ENCODE data around the gene PPM1B. TPM values are rescaled to one million over a fixed set of nuclear protein-coding genes. Genes with fewer than 3 reads are reported as not detected.

Gene PPM1B
- total RNA-seq, 4 donors from 2014 or later, result 73.5 to 124 (median 101) TPM

DNA sequence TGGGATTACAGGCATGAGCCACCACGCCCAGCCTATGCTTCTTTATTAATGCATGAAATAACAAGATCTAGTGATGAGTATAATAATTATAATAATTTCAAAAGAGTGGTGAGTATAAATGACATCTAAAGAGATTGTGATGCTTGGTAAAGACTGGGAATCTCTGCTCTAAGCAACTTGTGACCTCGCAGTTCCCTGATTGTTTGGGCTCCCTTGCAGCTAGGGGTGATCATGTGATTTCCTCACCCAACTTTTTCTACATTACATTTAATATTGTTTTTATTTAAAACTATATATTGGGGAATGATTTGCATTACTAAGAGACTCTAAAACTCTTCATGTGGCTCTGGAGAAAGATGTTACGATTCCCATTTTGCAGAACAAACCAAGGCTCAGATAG, 4.1 kb upstream of the PPM1B start:
- no peaks in the 10 kb centered on the region for H3K27me3 ChIP-seq
- no peaks in the 10 kb centered on the region for H3K36me3 ChIP-seq
- in situ Hi-C loops (cut with MboI; ENCODE audit: low sequenced_read_pairs in 4 of 4), result no loop called here
- H3K4me3 ChIP-seq, result no peak overlapping the region
- no peak overlapping the region for H3K27ac ChIP-seq
- peaks cover 3 to 4% of the 10 kb centered on the region in 2 donors for H3K4me1 ChIP-seq
- no peak for TF ChIP-seq POLR2A (IDR thresholded peaks at IDR 0.05)
- TF ChIP-seq, protein P1, sequence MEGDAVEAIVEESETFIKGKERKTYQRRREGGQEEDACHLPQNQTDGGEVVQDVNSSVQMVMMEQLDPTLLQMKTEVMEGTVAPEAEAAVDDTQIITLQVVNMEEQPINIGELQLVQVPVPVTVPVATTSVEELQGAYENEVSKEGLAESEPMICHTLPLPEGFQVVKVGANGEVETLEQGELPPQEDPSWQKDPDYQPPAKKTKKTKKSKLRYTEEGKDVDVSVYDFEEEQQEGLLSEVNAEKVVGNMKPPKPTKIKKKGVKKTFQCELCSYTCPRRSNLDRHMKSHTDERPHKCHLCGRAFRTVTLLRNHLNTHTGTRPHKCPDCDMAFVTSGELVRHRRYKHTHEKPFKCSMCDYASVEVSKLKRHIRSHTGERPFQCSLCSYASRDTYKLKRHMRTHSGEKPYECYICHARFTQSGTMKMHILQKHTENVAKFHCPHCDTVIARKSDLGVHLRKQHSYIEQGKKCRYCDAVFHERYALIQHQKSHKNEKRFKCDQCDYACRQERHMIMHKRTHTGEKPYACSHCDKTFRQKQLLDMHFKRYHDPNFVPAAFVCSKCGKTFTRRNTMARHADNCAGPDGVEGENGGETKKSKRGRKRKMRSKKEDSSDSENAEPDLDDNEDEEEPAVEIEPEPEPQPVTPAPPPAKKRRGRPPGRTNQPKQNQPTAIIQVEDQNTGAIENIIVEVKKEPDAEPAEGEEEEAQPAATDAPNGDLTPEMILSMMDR (IDR thresholded peaks at IDR 0.05 in 4 of 5, conservative IDR thresholded peaks at IDR 0.05 in 1 of 5), result no peak
- intact Hi-C loops (cut with DNase I; ENCODE audit: low total_unique reads), result loop anchor here (5.0 kb wide), 2 partner anchors 167 to 198 kb away; partner anchors contain the start of genes CAMKMT, LRPPRC and PREPL
- no peak for DNase-seq
- ATAC-seq, result no peak
- no peaks in the 10 kb centered on the region for H3K9me3 ChIP-seq

DNA sequence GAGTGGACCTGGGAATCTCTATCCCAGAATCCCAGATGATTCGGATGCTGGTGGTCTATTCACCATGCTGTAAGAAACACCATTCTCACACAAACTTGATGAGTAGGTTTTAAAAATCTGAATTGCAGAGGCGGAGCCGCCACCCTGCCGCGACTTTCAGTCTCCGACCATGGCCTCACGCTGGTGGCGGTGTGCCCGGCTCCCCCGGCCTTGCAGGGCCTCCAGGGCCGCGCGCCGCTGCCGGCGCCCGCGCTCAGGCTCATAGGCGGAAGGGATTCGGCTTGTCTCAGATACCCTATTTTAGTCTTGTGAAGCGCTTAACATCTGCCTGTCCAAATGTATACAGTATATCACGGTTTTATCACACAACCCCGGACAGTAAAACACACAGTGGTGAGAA, 2.6 kb upstream of the PPM1B start:
- DNase-seq, result no peak
- no peak for ATAC-seq
- no peaks in the 10 kb centered on the region for H3K27me3 ChIP-seq
- intact Hi-C loops (cut with DNase I; ENCODE audit: low total_unique reads) (loop anchor here (5.0 kb wide), 2 partner anchors 169 to 196 kb away; partner anchors contain the start of genes CAMKMT, LRPPRC and PREPL), in situ Hi-C loops (cut with MboI; ENCODE audit: low sequenced_read_pairs in 4 of 4) (no loop called here)
- H3K4me3 ChIP-seq, result no peak overlapping the region
- no peak overlapping the region for H3K27ac ChIP-seq
- no peaks in the 10 kb centered on the region for H3K9me3 ChIP-seq
- peaks cover 4 to 9% of the 10 kb centered on the region in 2 donors for H3K4me1 ChIP-seq
- TF ChIP-seq, protein P1 (IDR thresholded peaks at IDR 0.05 in 4 of 5, conservative IDR thresholded peaks at IDR 0.05 in 1 of 5), result no peak
- TF ChIP-seq POLR2A (IDR thresholded peaks at IDR 0.05), result no peak
- H3K36me3 ChIP-seq, result no peaks in the 10 kb centered on the region

- no peak for ATAC-seq
- in situ Hi-C loops (cut with MboI; ENCODE audit: low sequenced_read_pairs in 4 of 4), result no loop called here
- H3K4me1 ChIP-seq, result peaks cover 12 to 20% of the 10 kb centered on the region in 2 donors
- peak overlapping the region; percentile 54 to 65 (median 60) for H3K4me3 ChIP-seq
- H3K9me3 ChIP-seq, result no peaks in the 10 kb centered on the region
- no peak for TF ChIP-seq POLR2A (IDR thresholded peaks at IDR 0.05)
- TF ChIP-seq, protein P1 (IDR thresholded peaks at IDR 0.05 in 4 of 5, conservative IDR thresholded peaks at IDR 0.05 in 1 of 5), result no peak
- H3K27ac ChIP-seq, result peak overlapping the region; percentile 89 to 96 (median 92)
- no peak for DNase-seq
- intact Hi-C loops (cut with DNase I; ENCODE audit: low total_unique reads), result loop anchor here (5.0 kb wide), 2 partner anchors 170 to 195 kb away; partner anchors contain the start of genes CAMKMT, LRPPRC and PREPL
- no peaks in the 10 kb centered on the region for H3K36me3 ChIP-seq
- no peaks in the 10 kb centered on the region for H3K27me3 ChIP-seq
Observed at GRCh38 chr2:44167311-44167907, 1.3 kb upstream of the PPM1B start.

DNA sequence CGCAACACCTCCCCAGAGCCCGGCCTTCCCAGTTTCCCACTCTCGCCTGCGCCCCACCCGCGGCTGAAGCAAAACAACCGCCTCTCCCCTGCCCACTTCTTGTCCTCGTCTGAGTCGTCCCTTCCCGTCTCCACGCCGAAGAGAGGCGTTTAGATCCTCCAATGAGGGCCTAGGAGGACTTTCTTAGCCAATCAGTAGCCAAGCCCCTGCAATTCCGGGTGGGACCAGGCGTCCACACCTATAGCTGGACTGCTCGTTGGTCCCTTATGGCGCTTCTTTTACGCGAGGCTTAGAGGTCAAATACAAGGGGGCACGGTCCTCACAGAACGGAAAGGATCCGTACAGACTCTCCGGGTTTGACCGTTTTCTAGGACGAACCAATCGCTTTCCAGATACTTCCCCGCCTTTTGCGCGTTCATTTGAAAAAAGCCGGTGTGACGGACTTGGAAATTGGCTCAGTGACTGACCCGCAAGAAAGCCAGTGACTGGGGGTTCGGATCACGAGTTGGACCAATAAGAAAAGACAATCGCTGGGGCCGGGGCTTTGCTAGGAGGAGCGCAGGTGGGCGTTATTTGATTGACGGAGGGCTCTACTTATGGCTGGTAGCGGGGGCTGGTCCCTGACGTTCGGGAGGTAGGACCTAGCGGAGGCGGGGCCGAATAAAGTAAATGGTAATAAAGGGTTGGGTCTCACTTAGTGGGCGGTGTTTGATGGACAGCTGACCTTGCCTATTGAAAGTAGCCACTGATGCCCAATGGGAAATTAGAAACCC, 581 bp upstream of the PPM1B start:
- H3K36me3 ChIP-seq, result no peaks in the 10 kb centered on the region
- H3K4me3 ChIP-seq, result peak overlapping the region; percentile 54 to 65 (median 60)
- DNase-seq, result peak; percentile 100
- H3K27ac ChIP-seq, result peak overlapping the region; percentile 89 to 96 (median 92)
- intact Hi-C loops (cut with DNase I; ENCODE audit: low total_unique reads) (loop anchor here (1.0 to 5.0 kb wide), 5 partner anchors 39 to 194 kb away; partner anchors contain the start of genes CAMKMT, LRPPRC and PREPL), in situ Hi-C loops (cut with MboI; ENCODE audit: low sequenced_read_pairs in 4 of 4) (no loop called here)
- H3K4me1 ChIP-seq, result peaks cover 19 to 27% of the 10 kb centered on the region in 2 donors
- ATAC-seq, result peak; percentile 72 to 76
- no peaks in the 10 kb centered on the region for H3K9me3 ChIP-seq
- TF ChIP-seq POLR2A (IDR thresholded peaks at IDR 0.05), result peak; percentile 76 to 81
- TF ChIP-seq, protein P1 (IDR thresholded peaks at IDR 0.05 in 4 of 5, conservative IDR thresholded peaks at IDR 0.05 in 1 of 5), result no peak
- no peaks in the 10 kb centered on the region for H3K27me3 ChIP-seq

Measured in gastrocnemius medialis (tissue), 4 donors.